OCI-LY3 (cell line): ENCODE data around the gene S100A12.

Experiments
- H2AFZ ChIP-seq: fragments of 200-600, 300-600 bp; shearing (Covaris generic); 2 replicates; pipeline ENCODE4 v1.6.0; 2014; ENCODE audit warnings: antibody characterized with exemption, low read depth, low read length
- H3K27ac ChIP-seq: fragments of 200-600, 300-600 bp; sonication (generic); 2 replicates; pipeline ENCODE4 v1.5.1; 2014; ENCODE audit warnings: mild to moderate bottlenecking, low read length, moderate library complexity, mixed read lengths
- H3K27me3 ChIP-seq: fragments of 200-600, 300-600 bp; sonication (generic); 2 replicates; pipeline ENCODE4 v1.6.1; 2014; ENCODE audit warnings: low read depth, low read length, mixed read lengths
- H3K36me3 ChIP-seq: fragments of 200-600, 300-600 bp; sonication (generic); replicated peaks from 2 replicates; pipeline ENCODE3; 2014; ENCODE audit warnings: low read depth, low read length, mixed read lengths
- H3K4me1 ChIP-seq: fragments of 300-600, 200-600 bp; sonication (generic); 2 replicates; pipeline ENCODE4 v1.6.1; 2014; ENCODE audit warnings: low read length, mixed read lengths
- H3K4me2 ChIP-seq: fragments of 200-600, 300-600 bp; sonication (generic); 2 replicates; pipeline ENCODE4 v1.6.1; 2014; ENCODE audit warnings: low read length, mixed read lengths
- H3K4me3 ChIP-seq: fragments of 300-600, 200-600 bp; sonication (generic); 2 replicates; pipeline ENCODE4 v1.5.1; 2014; ENCODE audit warnings: antibody characterized with exemption, mild to moderate bottlenecking, low read length, moderate library complexity
- H3K79me2 ChIP-seq: fragments of 300-600, 200-600 bp; shearing (Covaris generic); 2 replicates; pipeline ENCODE4 v1.6.1; 2014; ENCODE audit warnings: mild to moderate bottlenecking, low read length, mixed read lengths
- H3K9ac ChIP-seq: fragments of 300-600, 200-600 bp; shearing (Covaris generic); 2 replicates; pipeline ENCODE4 v1.6.0; 2014; ENCODE audit warnings: mild to moderate bottlenecking, low read length, moderate library complexity
- H3K9me3 ChIP-seq: fragments of 200-600, 300-600 bp; shearing (Covaris generic); 2 replicates; pipeline ENCODE4 v1.6.1; 2014; ENCODE audit warnings: low read length, mixed read lengths; ENCODE audit not compliant: insufficient read depth
- H4K20me1 ChIP-seq: fragments of 200-600, 300-600 bp; sonication (generic); 2 replicates; pipeline ENCODE4 v1.6.1; 2016; ENCODE audit warnings: low read length, mixed read lengths; ENCODE audit not compliant: insufficient read depth
- EZH2phosphoT487 ChIP-seq: fragments of 200-600 bp; shearing (Covaris generic); IDR thresholded peaks from 2 replicates; pipeline ENCODE4 v1.6.1; 2018; ENCODE audit warnings: antibody characterized with exemption, mixed run types, low read depth
- TF ChIP-seq, protein P1 (sequence below): fragments of 200-600, 300-600 bp; sonication (generic); IDR thresholded peaks from 2 replicates; pipeline ENCODE4 v1.5.1; 2014; ENCODE audit warnings: antibody characterized with exemption, low read length, low read depth

Gene S100A12

DNA sequence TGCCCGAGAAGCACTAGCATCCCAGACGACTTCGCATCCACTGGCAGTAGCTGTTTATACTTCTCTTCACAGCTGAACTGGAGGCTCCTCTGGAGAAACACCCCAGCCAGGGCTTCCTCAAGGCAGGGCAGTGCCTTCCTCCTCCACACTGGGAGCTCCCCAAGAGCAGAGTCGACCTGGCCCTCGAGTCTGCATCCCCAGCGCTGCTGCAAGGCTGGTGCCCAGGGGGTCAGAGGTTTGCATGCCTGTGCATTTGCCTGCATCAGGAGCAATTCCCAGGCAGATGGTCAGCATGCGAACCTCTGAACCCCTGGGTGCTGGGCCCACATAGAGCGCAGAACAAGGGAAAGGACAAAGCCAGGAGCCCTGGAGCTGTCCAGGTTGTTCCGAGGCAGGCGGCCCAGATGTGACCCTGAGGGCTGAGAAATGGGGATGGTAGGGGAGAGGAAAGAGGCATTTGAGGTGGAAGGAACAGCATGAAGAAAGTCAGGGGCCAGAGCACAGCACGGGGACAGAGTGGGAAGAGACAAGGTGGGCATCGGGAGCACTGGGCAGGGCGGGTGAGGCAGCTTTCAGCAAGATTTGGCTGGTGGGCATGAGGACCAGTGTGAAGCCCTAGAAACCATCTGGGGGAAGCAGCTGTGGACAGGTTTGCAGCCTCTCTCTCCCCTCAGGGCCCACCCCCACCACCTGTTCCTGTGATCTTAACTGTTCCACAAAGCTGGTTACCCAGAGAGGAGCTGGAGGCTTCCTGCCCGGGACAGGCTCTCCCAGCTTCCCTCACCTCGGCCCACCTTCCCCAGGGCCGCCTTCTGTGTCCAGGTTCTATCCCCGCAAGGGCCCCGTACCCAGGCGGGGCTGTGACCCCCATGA is 21.9 kb upstream of the S100A12 start:
- Histone ChIP-seq H3K4me1 (no peaks in the 10 kb centered on the region), H2AFZ (no peak overlapping the region), H3K36me3 (no peaks in the 10 kb centered on the region), H3K4me2 (no peak overlapping the region), H3K27ac (no peak overlapping the region), H3K4me3 (no peak overlapping the region), H3K27me3 (peaks cover 78% of the 10 kb centered on the region), H3K79me2 (no peaks in the 10 kb centered on the region), H3K9me3 (no peaks in the 10 kb centered on the region), H3K9ac (no peak overlapping the region), H4K20me1 (no peaks in the 10 kb centered on the region)
- no peak for TF ChIP-seq EZH2phosphoT487
- TF ChIP-seq, protein P1, sequence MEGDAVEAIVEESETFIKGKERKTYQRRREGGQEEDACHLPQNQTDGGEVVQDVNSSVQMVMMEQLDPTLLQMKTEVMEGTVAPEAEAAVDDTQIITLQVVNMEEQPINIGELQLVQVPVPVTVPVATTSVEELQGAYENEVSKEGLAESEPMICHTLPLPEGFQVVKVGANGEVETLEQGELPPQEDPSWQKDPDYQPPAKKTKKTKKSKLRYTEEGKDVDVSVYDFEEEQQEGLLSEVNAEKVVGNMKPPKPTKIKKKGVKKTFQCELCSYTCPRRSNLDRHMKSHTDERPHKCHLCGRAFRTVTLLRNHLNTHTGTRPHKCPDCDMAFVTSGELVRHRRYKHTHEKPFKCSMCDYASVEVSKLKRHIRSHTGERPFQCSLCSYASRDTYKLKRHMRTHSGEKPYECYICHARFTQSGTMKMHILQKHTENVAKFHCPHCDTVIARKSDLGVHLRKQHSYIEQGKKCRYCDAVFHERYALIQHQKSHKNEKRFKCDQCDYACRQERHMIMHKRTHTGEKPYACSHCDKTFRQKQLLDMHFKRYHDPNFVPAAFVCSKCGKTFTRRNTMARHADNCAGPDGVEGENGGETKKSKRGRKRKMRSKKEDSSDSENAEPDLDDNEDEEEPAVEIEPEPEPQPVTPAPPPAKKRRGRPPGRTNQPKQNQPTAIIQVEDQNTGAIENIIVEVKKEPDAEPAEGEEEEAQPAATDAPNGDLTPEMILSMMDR: no peak

DNA sequence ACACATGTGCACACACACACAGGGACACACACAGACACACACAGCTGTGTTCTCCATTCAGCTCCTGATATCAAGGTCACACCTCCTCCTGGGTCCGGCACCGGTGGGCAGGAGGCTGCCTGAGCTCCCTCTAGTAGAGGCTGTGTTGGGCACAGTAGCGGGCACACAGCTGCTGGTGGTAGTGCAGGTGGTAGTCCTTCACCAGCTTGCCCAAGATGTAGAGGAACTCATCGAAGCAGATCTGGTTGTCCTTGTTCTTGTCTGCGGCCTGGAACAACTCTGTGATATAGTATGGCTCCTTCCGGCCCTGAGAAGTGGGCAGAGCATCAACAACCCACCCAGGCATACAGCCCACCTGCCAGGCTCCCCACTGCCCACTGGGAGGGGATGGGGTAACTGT is 21.0 kb upstream of the S100A12 start:
- Histone ChIP-seq H3K36me3 (no peaks in the 10 kb centered on the region), H3K4me1 (no peaks in the 10 kb centered on the region), H4K20me1 (no peaks in the 10 kb centered on the region), H3K9ac (no peak overlapping the region), H3K4me2 (no peak overlapping the region), H3K9me3 (no peaks in the 10 kb centered on the region), H3K27ac (no peak overlapping the region), H3K4me3 (no peak overlapping the region), H3K27me3 (peaks cover 78% of the 10 kb centered on the region), H3K79me2 (no peaks in the 10 kb centered on the region), H2AFZ (no peak overlapping the region)
- no peak for TF ChIP-seq EZH2phosphoT487
- TF ChIP-seq, protein P1: no peak

DNA sequence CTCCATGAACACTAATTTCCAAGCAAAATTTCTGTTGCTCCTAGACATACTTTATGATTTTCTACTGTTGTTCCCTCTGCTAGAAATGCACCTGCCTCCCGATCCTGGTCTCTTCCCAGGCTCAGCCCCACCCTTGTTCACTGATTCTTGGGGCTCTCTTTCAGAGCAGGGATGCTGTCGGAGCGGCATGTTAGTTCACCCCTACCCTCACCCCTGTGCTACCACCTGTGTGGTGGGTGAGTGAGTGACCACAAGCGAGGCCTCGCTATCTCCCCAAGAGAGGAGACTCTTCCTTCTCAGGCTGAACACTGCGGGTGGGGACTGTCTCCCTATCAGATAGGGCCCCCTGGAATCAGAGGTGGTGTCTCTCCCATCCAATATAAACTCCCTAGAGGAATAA is 20.4 kb upstream of the S100A12 start:
- H3K9me3 ChIP-seq: no peaks in the 10 kb centered on the region
- H3K4me3 ChIP-seq: no peak overlapping the region
- H3K4me1 ChIP-seq: no peaks in the 10 kb centered on the region
- no peak overlapping the region for H3K4me2 ChIP-seq
- H3K36me3 ChIP-seq: no peaks in the 10 kb centered on the region
- no peaks in the 10 kb centered on the region for H4K20me1 ChIP-seq
- no peak for TF ChIP-seq EZH2phosphoT487
- TF ChIP-seq, protein P1: no peak
- H3K79me2 ChIP-seq: no peaks in the 10 kb centered on the region
- no peak overlapping the region for H3K27ac ChIP-seq
- no peak overlapping the region for H2AFZ ChIP-seq
- H3K9ac ChIP-seq: no peak overlapping the region
- H3K27me3 ChIP-seq: peaks cover 76% of the 10 kb centered on the region

DNA sequence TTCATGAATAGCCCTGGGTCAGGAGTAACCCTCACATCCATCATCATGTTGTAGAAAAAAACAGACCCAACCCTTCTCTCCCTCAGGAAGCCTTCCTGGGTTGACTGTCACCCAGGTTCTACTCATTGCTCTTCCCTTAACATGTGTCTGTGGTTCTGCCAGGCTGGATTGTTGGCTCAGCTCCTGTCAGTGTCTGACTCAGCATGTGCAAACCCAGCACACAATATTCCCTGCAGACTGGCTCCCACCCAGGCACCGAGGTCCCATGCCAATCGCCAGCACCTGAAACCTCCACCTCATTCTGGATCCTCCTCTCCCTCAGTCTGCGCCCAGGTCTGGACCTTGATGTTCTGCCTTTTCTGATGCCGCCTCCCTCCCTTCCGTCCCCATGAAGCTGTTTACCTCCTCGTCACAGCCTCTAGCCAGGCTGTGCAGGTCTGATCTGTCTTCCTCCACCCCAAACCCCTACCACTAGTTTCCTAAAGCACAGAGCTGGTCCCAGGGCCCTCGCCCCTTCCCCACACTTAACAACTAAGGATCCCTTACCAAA is 19.8 kb upstream of the S100A12 start:
- no peak overlapping the region for H3K4me2 ChIP-seq
- H3K27ac ChIP-seq: no peak overlapping the region
- no peaks in the 10 kb centered on the region for H3K36me3 ChIP-seq
- no peak overlapping the region for H2AFZ ChIP-seq
- TF ChIP-seq, protein P1: no peak
- TF ChIP-seq EZH2phosphoT487: no peak
- no peaks in the 10 kb centered on the region for H3K9me3 ChIP-seq
- H3K9ac ChIP-seq: no peak overlapping the region
- no peak overlapping the region for H3K4me3 ChIP-seq
- no peaks in the 10 kb centered on the region for H4K20me1 ChIP-seq
- peaks cover 76% of the 10 kb centered on the region for H3K27me3 ChIP-seq
- no peaks in the 10 kb centered on the region for H3K79me2 ChIP-seq
- H3K4me1 ChIP-seq: no peaks in the 10 kb centered on the region
